PC-3 (cell line): ENCODE data around the gene RAI1. TPM values are rescaled to one million over a fixed set of nuclear protein-coding genes. Genes with fewer than 3 reads are reported as not detected.

Experiments used
- ATAC-seq: fragments of 200-7000 bp; cut with Tn5 transposase; 2 replicates; pipeline ENCODE4 v1.9.1; 2020; ENCODE audit warnings: mild to moderate bottlenecking, moderate library complexity
- BruUV-seq: library from RNA; stranded (reverse); fragments of 400-500 nt; replicated peaks from 2 replicates; lab custom pipeline; 2021; lab: Mats Ljungman, UMichigan
- CTCF ChIA-PET: fragments of 300-600 bp; sonication (Branson Sonifier 250); formaldehyde crosslinking; loops from one replicate; lab custom pipeline; 2022; ENCODE audit warnings: antibody characterized with exemption; lab: Charles Lee
- POLR2A ChIA-PET: fragments of 300-600 bp; sonication (Branson Sonifier 250); formaldehyde crosslinking; loops from one replicate; lab custom pipeline; 2022; ENCODE audit warnings: antibody characterized with exemption; ENCODE audit not compliant: unreplicated experiment; lab: Charles Lee
- DNase-seq: peaks from one replicate; pipeline ENCODE4 v3.0.0-alpha.2; 2015
- H2AFZ ChIP-seq: fragments of 300-600 bp; sonication (generic); 2 replicates; pipeline ENCODE4 v1.6.0; 2016; ENCODE audit warnings: antibody characterized with exemption, low read length
- H3F3A ChIP-seq: fragments of 300-600 bp; sonication (generic); one replicate; pipeline ENCODE4 v1.6.0; 2017; ENCODE audit warnings: antibody characterized with exemption, low read length, control low read depth, mild to moderate bottlenecking; ENCODE audit not compliant: unreplicated experiment
- H3K27ac ChIP-seq: fragments of 300-600 bp; sonication (generic); 2 replicates; pipeline ENCODE4 v1.5.1; 2016; ENCODE audit warnings: mild to moderate bottlenecking, low read length
- H3K27me3 ChIP-seq: fragments of 300-600 bp; sonication (generic); 2 replicates; pipeline ENCODE4 v1.6.1; 2016; ENCODE audit warnings: low read length, mixed read lengths
- H3K36me3 ChIP-seq: fragments of 300-600 bp; sonication (generic); 2 replicates; pipeline ENCODE4 v1.6.1; 2016; ENCODE audit warnings: low read depth, mixed run types, low read length, mixed read lengths
- H3K4me1 ChIP-seq: fragments of 300-600 bp; sonication (generic); 2 replicates; pipeline ENCODE4 v1.5.1; 2016; ENCODE audit warnings: low read length; ENCODE audit not compliant: insufficient read depth
- H3K4me2 ChIP-seq: fragments of 300-600 bp; sonication (generic); 2 replicates; pipeline ENCODE4 v1.6.0; 2016; ENCODE audit warnings: low read length
- H3K4me3 ChIP-seq: fragments of 300-600 bp; sonication (generic); 2 replicates; pipeline ENCODE4 v1.5.1; 2016; ENCODE audit warnings: mild to moderate bottlenecking, low read length, mixed read lengths
- H3K79me2 ChIP-seq: fragments of 300-600 bp; sonication (generic); 2 replicates; pipeline ENCODE4 v1.6.1; 2017; ENCODE audit warnings: low read length, mixed read lengths
- H3K9ac ChIP-seq: fragments of 300-600 bp; sonication (generic); 2 replicates; pipeline ENCODE4 v1.6.0; 2016; ENCODE audit warnings: mild to moderate bottlenecking, low read length
- H3K9me2 ChIP-seq: fragments of 300-600 bp; sonication (generic); replicated peaks from 2 replicates; pipeline ENCODE4 v1.6.1; 2016; ENCODE audit warnings: mixed run types, low read length, mixed read lengths
- H3K9me3 ChIP-seq: fragments of 300-600 bp; sonication (generic); 2 replicates; pipeline ENCODE4 v1.6.1; 2016; ENCODE audit warnings: low read length, mixed read lengths
- H4K20me1 ChIP-seq: fragments of 300-600 bp; sonication (generic); 2 replicates; pipeline ENCODE4 v1.6.1; 2016; ENCODE audit warnings: low read length, mixed read lengths
- CTCF ChIP-seq: fragments of 300-600 bp; sonication (generic); conservative IDR thresholded peaks from 2 replicates; pipeline ENCODE4 v1.5.1; 2017; ENCODE audit warnings: antibody characterized with exemption, low read depth, mild to moderate bottlenecking, low read length
- EZH2 ChIP-seq: fragments of 300-600 bp; sonication (generic); IDR thresholded peaks from one replicate; pipeline ENCODE4 v1.6.1; 2017; ENCODE audit warnings: antibody characterized with exemption, mild to moderate bottlenecking, low read length; ENCODE audit not compliant: unreplicated experiment
- EZH2phosphoT487 ChIP-seq: fragments of 300-600 bp; sonication (generic); IDR thresholded peaks from 2 replicates; pipeline ENCODE4 v1.6.1; 2018; ENCODE audit warnings: mild to moderate bottlenecking, antibody characterized with exemption, low read length, borderline replicate concordance
- intact Hi-C: fragments of 100-400 bp; cut with micrococcal nuclease; formaldehyde crosslinking; loops from 2 replicates; pipeline ENCODE4 v1.9.0; 2023
- total RNA-seq: library from RNA; depleted of rRNA; stranded (reverse); fragments of >200 nt; gene quantifications from 2 replicates; pipeline ENCODE4 v1.2.3, GENCODE V29; 2014

The RAI1 gene
- total RNA-seq, 1 experiment from 2014 or later, result 33.0 TPM

GRCh38 chr17:17729620-17730249 lies 48.5 kb downstream of the RAI1 start:
- Histone ChIP-seq H3K27ac (peak overlapping the region; percentile 64), H4K20me1 (peaks cover 13% of the 10 kb centered on the region; the same call in 1 of the 2 replicates), H3F3A (no peaks in the 10 kb centered on the region), H3K9me3 (no peaks in the 10 kb centered on the region), H3K36me3 (0 out of 2 replicates have a peak, but pooled peaks cover 5% of the 10 kb centered on the region), H3K9ac (peak overlapping the region; percentile 48), H2AFZ (no peak overlapping the region), H3K4me1 (peaks cover 37% of the 10 kb centered on the region), H3K27me3 (no peaks in the 10 kb centered on the region), H3K4me3 (no peak overlapping the region), H3K79me2 (peaks cover 84% of the 10 kb centered on the region), H3K9me2 (no peaks in the 10 kb centered on the region), H3K4me2 (peak overlapping the region; percentile 42)
- ChIA-PET POLR2A (no interaction called here), CTCF (no interaction called here)
- no TSS peak for BruUV-seq
- DNase-seq, result peak; percentile 76
- peak; percentile 66 for ATAC-seq
- intact Hi-C loops, result loop anchor here (1.0 to 2.0 kb wide), 2 partner anchors 18 to 35 kb away; no protein-coding TSS in a partner anchor
- TF ChIP-seq EZH2phosphoT487 (no peak), CTCF (peak; percentile 91)

- Histone ChIP-seq H3K9me2 (no peaks in the 10 kb centered on the region), H2AFZ (no peak overlapping the region), H3K27me3 (no peaks in the 10 kb centered on the region), H3K4me2 (no peak overlapping the region), H3K4me1 (peaks cover 37% of the 10 kb centered on the region), H3K9me3 (no peaks in the 10 kb centered on the region), H3F3A (no peaks in the 10 kb centered on the region), H3K9ac (no peak overlapping the region), H4K20me1 (peaks cover 13% of the 10 kb centered on the region; the same call in 1 of the 2 replicates), H3K36me3 (0 out of 2 replicates have a peak, but pooled peaks cover 5% of the 10 kb centered on the region), H3K4me3 (no peak overlapping the region), H3K27ac (no peak overlapping the region), H3K79me2 (peaks cover 85% of the 10 kb centered on the region)
- TF ChIP-seq EZH2 (no peak), EZH2phosphoT487 (no peak), CTCF (no peak)
- ChIA-PET CTCF (no interaction called here), POLR2A (no interaction called here)
- BruUV-seq, result no TSS peak
- ATAC-seq (no peak), DNase-seq (no peak)
- intact Hi-C loops, result no loop called here
Measured at GRCh38 chr17:17730250-17730935, 49.1 kb downstream of the RAI1 start.

- POLR2A ChIA-PET, result no interaction called here
Measured at GRCh38 chr17:17732444-17732843, 51.2 kb downstream of the RAI1 start.

More at GRCh38 chr17:17732444-17732843, 51.2 kb downstream of the RAI1 start:
- no peak for ATAC-seq
- H3K9me2 ChIP-seq, result no peaks in the 10 kb centered on the region
- no peaks in the 10 kb centered on the region for H3K9me3 ChIP-seq
- H3K4me3 ChIP-seq, result no peak overlapping the region
- peaks cover 91% of the 10 kb centered on the region for H3K79me2 ChIP-seq
- H3K4me2 ChIP-seq, result no peak overlapping the region
- H3K27ac ChIP-seq, result no peak overlapping the region
- peaks cover 13% of the 10 kb centered on the region; the same call in 1 of the 2 replicates for H4K20me1 ChIP-seq
- TF ChIP-seq EZH2phosphoT487 (no peak), CTCF (no peak), EZH2 (no peak)
- no peak overlapping the region for H3K9ac ChIP-seq
- H3K36me3 ChIP-seq, result 0 out of 2 replicates have a peak, but pooled peaks cover under 1% of the 10 kb centered on the region
- H3F3A ChIP-seq, result no peaks in the 10 kb centered on the region
- no TSS peak for BruUV-seq
- CTCF ChIA-PET, result no interaction called here
- intact Hi-C loops, result no loop called here
- no peak for DNase-seq
- H3K4me1 ChIP-seq, result peaks cover 36% of the 10 kb centered on the region
- H3K27me3 ChIP-seq, result no peaks in the 10 kb centered on the region
- no peak overlapping the region for H2AFZ ChIP-seq
